HCT116 (cell line): ENCODE measurements around the gene SLC1A3.

Experiments
- CEBPB ChIP-seq: IDR thresholded peaks from 2 replicates; pipeline ENCODE4 v1.6.1; 2012; ENCODE audit warnings: low read depth
- CTCF ChIP-seq, 3 experiments: fragments of 200-600 bp in 1 of 3; sonication (generic) in 1 of 3; IDR thresholded peaks in 2 of 3; conservative IDR thresholded peaks in 1 of 3; 2 replicates each; pipeline ENCODE4 v1.5.1; 2012 to 2017; ENCODE audit warnings: low read depth in 2 of 3, low read length in 2 of 3, antibody characterized with exemption in 1 of 3, borderline replicate concordance in 1 of 3, control low read depth in 1 of 3, mild to moderate bottlenecking in 1 of 3, mixed read lengths in 1 of 3, mixed run types in 1 of 3, moderate library complexity in 1 of 3; ENCODE audit not compliant: insufficient read depth in 1 of 3
- EGR1 ChIP-seq: IDR thresholded peaks from 2 replicates; pipeline ENCODE4 v1.6.1; 2012; ENCODE audit warnings: low read depth
- EZH2 ChIP-seq: fragments of 200-600 bp; sonication (generic); IDR thresholded peaks from 2 replicates; pipeline ENCODE4 v1.6.1; 2017; ENCODE audit warnings: antibody characterized with exemption, mixed run types
- JUND ChIP-seq: IDR thresholded peaks from 2 replicates; pipeline ENCODE4 v1.6.1; 2012
- POLR2A ChIP-seq: IDR thresholded peaks from 2 replicates; pipeline ENCODE4 v1.7.0; 2011; ENCODE audit warnings: borderline replicate concordance; ENCODE audit not compliant: insufficient read depth, insufficient read length; ENCODE audit errors: extremely low read depth
- POLR2AphosphoS5 ChIP-seq: IDR thresholded peaks from 2 replicates; pipeline ENCODE4 v1.6.1; 2011; ENCODE audit warnings: mild to moderate bottlenecking, low read depth, low read length, moderate library complexity
- SP1 ChIP-seq: IDR thresholded peaks from 2 replicates; pipeline ENCODE4 v1.6.1; 2012; ENCODE audit warnings: low read depth
- TCF7L2 ChIP-seq: IDR thresholded peaks from 2 replicates; pipeline ENCODE4 v1.7.0; 2011; ENCODE audit warnings: borderline replicate concordance, inconsistent platforms; ENCODE audit not compliant: insufficient read depth, insufficient read length; ENCODE audit errors: extremely low read depth
- YY1 ChIP-seq: IDR thresholded peaks from 2 replicates; pipeline ENCODE4 v1.6.1; 2011; ENCODE audit warnings: low read length, low read depth, moderate library complexity, mild to moderate bottlenecking; ENCODE audit not compliant: insufficient replicate concordance; ENCODE audit errors: extremely low read depth
- ZNF274 ChIP-seq: fragments of 200-500 bp; sonication (Bioruptor generic); IDR thresholded peaks from 2 replicates; pipeline ENCODE4 v1.6.1; 2014; ENCODE audit warnings: mild to moderate bottlenecking, low read depth, low read length, inconsistent platforms
- TF ChIP-seq, protein P1 (sequence below): IDR thresholded peaks from 2 replicates; pipeline ENCODE4 v1.6.1; 2012; ENCODE audit warnings: low read depth
- TF ChIP-seq, protein P2 (sequence below): IDR thresholded peaks from 2 replicates; pipeline ENCODE4 v1.6.1; 2012

DNA sequence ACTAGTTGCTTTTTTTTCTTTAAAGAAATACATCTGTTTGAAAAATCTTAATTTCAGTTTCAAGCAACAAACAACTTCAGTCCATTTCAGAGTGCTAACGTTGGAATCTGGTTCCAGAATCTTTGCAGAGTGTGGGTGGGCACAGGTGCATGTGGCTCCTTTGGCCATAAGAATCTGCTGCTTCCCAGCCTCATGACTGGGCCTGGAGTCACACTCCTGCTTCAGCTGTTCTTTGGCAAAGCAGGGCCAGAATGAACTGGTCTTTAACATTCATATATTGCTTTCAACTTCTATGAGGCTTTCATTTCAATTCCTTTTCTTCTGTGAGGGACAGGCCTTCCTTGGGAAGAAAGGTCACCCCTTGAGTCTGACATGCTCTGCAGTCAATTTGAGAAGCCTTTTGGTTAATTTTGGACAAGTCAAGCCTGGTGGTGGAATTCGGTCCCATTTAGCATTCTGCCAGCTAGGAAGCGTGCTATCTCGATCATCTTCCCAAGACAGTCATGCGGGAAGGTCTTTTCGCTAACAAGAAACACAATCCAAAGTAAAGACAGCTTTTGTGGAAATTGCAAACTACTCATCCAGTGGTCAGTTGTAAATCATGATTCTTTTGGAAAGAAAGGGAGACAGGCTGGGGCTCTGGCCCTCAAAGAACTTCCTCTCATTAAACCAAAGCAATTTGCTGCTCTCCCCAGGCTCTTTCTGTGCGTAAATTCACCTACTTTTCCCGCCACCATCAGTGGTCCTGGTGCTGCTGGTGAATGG is 55.2 kb downstream of the SLC1A3 start:
- TF ChIP-seq POLR2A (no peak), CTCF (IDR thresholded peaks at IDR 0.05 in 2 of 3, conservative IDR thresholded peaks at IDR 0.05 in 1 of 3; ENCODE audit: borderline replicate concordance in 1 of 3, insufficient read depth in 1 of 3, low read depth in 2 of 3, low read length in 2 of 3) (no peak), EZH2 (no peak), YY1 (no peak), CEBPB (no peak), EGR1 (no peak), SP1 (no peak), POLR2AphosphoS5 (no peak), JUND (no peak), ZNF274 (no peak), TCF7L2 (no peak)
- TF ChIP-seq, protein P1, sequence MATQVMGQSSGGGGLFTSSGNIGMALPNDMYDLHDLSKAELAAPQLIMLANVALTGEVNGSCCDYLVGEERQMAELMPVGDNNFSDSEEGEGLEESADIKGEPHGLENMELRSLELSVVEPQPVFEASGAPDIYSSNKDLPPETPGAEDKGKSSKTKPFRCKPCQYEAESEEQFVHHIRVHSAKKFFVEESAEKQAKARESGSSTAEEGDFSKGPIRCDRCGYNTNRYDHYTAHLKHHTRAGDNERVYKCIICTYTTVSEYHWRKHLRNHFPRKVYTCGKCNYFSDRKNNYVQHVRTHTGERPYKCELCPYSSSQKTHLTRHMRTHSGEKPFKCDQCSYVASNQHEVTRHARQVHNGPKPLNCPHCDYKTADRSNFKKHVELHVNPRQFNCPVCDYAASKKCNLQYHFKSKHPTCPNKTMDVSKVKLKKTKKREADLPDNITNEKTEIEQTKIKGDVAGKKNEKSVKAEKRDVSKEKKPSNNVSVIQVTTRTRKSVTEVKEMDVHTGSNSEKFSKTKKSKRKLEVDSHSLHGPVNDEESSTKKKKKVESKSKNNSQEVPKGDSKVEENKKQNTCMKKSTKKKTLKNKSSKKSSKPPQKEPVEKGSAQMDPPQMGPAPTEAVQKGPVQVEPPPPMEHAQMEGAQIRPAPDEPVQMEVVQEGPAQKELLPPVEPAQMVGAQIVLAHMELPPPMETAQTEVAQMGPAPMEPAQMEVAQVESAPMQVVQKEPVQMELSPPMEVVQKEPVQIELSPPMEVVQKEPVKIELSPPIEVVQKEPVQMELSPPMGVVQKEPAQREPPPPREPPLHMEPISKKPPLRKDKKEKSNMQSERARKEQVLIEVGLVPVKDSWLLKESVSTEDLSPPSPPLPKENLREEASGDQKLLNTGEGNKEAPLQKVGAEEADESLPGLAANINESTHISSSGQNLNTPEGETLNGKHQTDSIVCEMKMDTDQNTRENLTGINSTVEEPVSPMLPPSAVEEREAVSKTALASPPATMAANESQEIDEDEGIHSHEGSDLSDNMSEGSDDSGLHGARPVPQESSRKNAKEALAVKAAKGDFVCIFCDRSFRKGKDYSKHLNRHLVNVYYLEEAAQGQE: no peak
- TF ChIP-seq, protein P2, sequence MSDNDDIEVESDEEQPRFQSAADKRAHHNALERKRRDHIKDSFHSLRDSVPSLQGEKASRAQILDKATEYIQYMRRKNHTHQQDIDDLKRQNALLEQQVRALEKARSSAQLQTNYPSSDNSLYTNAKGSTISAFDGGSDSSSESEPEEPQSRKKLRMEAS: no peak
